ENCODE data around the gene CNN2.

Gene CNN2

DNA sequence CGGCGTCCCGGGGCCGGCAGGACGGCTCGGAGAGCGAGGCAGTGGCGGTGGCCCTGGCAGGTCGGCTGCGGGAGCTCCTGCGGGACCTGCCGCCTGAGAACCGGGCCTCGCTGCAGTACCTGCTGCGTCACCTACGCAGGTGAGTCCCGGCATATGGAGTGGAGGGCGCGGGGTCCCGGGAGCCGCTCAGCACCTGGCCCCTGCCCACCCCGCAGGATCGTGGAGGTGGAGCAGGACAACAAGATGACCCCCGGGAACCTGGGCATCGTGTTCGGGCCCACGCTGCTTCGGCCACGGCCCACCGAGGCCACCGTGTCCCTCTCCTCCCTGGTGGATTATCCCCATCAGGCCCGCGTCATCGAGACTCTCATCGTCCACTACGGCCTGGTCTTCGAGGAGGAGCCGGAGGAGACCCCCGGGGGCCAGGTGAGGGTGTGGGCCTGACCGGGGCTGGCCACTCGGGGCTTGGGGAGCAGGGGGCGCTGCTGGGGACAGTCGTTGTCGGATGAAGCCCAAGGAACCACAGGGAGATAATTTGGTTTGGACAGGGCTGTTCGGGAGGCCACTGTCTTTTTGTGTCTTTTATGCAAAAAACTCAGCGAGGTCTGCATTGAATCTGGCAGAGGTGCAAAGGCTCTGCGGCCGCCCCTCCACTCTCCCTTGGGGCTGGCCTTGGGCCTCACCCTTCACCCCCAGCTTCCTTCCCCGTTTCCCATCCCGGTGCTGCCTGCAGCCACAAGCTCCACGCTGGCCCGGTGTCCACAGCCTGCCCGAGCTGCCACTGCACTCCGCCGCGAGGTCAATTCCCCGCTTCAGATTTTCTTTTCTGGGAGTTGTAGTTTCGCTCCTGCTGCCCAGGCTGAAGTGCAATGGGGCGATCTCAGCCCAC, 56.8 kb downstream of the CNN2 start:
- H3K27ac ChIP-seq, result peak overlapping the region; percentile 74
- TF ChIP-seq ZFX (IDR thresholded peaks at IDR 0.05), result peak; percentile 57; the same call in 1 of the 2 replicates
- TF ChIP-seq, protein P1, sequence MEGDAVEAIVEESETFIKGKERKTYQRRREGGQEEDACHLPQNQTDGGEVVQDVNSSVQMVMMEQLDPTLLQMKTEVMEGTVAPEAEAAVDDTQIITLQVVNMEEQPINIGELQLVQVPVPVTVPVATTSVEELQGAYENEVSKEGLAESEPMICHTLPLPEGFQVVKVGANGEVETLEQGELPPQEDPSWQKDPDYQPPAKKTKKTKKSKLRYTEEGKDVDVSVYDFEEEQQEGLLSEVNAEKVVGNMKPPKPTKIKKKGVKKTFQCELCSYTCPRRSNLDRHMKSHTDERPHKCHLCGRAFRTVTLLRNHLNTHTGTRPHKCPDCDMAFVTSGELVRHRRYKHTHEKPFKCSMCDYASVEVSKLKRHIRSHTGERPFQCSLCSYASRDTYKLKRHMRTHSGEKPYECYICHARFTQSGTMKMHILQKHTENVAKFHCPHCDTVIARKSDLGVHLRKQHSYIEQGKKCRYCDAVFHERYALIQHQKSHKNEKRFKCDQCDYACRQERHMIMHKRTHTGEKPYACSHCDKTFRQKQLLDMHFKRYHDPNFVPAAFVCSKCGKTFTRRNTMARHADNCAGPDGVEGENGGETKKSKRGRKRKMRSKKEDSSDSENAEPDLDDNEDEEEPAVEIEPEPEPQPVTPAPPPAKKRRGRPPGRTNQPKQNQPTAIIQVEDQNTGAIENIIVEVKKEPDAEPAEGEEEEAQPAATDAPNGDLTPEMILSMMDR (conservative IDR thresholded peaks at IDR 0.05), result no peak

DNA sequence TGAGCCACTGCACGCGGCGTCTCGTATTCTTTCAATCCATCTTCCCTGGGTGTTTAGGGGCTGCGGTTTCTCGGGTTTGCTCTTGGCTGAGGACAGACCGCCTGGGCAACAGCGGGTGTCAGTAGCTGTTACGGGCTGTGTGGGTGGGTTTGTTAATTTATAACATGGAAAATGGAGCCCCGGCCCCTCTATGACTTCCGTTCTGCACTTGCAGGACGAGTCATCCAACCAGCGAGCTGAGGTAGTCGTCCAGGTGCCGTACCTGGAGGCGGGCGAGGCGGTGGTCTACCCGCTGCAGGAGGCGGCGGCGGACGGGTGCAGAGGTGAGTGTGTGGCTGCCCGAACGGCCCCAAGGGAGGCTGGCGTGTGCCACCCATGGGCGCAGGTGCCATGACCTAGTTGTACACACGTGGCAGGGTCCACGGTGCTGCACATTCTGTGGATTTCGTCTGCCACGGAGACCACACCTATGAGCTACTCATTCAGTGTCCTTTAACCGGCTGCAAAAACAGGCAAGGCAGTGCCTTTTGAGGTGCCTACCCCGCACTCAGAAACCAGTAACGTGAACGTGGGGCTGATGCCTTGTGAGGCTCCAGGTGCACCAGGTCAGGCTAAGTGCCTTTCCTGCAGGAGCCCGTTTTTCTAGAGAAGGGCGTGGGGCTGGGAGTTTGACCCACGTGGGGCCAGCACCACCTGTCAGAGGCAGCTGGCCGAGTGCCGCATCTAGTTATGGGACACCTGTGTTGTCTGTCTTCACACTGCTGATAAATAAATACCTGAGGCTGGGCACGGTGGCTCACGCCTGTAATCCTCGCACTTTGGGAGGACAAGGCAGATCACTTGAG, 57.8 kb downstream of the CNN2 start:
- H3K27ac ChIP-seq, result no peak overlapping the region; the same call in 1 of the 2 replicates
- TF ChIP-seq ZFX (IDR thresholded peaks at IDR 0.05), result no peak
- TF ChIP-seq, protein P1 (conservative IDR thresholded peaks at IDR 0.05), result no peak

DNA sequence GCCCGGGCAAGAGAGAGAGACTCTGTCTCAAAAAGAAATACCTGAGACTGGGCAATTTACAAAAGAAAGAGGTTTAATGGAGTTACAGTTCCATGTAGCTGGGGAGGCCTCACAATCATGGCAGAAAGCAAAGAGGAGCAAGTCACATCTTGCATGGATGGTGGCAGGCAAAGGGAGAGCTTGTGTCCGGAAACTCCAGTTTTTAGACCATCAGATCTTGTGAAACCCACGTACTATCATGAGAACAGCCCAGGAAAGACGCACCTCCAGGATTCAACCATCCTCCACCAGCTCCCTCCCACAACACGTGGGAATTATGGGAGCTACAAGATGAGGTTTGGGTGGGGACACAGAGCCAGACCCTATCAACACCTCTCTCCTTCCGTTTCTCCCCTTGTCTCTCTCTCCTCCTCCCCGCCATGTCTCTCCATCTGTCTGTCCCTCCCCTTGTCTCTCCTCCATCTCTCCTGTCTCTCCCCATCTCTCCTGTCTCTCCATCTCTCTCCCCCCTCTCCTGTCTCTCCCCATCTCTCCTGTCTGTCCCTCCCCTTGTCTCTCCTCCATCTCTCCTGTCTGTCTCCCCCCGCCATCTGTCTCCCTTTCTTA, 58.7 kb downstream of the CNN2 start:
- no peak for TF ChIP-seq ZFX (IDR thresholded peaks at IDR 0.05)
- TF ChIP-seq, protein P1 (conservative IDR thresholded peaks at IDR 0.05), result no peak
- H3K27ac ChIP-seq, result no peak overlapping the region

DNA sequence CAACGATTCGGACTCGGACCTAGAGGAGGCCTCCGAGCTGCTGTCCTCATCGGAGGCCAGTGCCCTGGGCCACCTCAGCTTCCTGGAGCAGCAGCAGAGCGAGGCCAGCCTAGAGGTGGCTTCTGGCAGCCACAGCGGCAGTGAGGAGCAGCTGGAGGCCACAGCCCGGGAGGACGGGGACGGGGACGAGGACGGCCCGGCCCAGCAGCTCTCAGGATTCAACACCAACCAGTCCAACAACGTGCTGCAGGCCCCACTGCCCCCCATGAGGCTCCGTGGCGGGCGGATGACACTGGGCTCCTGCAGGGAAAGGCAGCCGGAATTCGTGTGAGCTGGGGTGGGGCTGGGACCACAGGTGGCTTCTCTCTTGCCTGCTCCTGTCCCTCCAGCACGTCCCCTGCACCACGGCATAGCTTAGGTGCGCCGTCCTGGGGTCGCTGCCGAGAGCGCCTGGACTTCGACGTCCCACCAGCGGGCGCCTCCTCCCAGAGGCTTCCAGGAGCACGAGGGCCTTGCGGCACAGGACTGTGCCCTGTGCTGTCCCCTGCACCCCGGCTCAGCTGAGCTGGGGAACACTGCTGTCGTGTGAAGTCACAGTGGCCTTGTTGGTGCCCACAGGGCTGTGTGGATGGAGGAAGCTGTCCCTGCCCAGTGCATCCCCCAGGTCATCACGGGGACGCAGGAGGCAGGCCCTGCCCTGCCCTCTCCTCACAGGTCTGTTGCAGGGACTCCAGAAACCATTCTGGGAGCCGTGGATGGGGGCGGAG, 59.5 kb downstream of the CNN2 start:
- H3K27ac ChIP-seq, result no peak overlapping the region
- TF ChIP-seq, protein P1 (conservative IDR thresholded peaks at IDR 0.05), result no peak
- TF ChIP-seq ZFX (IDR thresholded peaks at IDR 0.05), result no peak

DNA sequence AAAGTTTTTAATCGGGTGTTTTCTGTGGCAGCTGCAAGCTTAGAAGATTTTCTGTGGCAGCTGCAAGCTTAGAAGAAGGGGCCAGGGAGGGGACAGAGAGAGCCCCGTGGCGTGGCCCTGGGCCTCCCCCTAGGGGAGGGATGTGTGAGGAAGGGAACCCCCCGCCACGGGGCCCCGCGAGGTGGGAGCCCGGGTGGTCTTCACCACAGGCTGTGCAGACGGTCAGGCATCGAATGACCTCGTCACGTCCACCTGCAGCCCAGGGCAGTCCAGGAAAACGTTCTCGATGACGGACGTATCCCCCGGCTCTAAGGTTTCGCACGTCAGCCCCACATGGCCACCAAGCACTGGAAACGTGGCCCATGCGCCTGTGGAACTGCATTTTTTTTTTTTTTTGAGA, 60.2 kb downstream of the CNN2 start:
- TF ChIP-seq, protein P1 (conservative IDR thresholded peaks at IDR 0.05), result no peak
- TF ChIP-seq ZFX (IDR thresholded peaks at IDR 0.05), result no peak
- no peak overlapping the region for H3K27ac ChIP-seq

DNA sequence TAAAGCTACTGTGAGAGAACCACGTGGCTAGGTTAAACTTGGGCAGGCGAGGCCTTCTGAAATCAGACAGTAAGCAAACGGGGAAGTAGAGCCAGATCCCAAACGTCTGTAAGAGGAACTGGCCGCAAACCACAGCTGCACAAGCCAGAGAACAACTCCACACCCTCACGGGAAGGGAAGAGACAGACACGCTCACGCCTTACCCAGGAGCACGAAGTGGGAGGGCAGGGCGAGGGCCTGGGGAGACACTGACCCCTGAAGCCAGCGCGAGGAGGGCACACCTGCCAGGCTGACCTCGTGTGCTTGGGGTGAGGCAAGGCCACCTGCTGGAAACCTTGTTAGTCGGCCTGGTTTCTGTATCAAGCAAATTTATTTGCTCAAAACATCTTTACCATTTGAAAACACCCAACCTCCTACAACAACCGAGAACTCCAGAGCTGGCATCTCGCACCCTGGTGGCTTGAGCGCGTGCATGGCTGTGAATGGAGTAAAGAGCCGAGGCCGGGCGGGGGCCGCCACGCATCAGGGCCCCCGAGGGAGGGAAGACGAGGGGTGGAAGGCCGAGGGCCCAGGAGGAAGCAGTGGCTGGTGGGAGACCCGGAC, 61.5 kb downstream of the CNN2 start:
- TF ChIP-seq, protein P1 (conservative IDR thresholded peaks at IDR 0.05), result no peak
- no peak for TF ChIP-seq ZFX (IDR thresholded peaks at IDR 0.05)

More for the DNA sequence above, 61.5 kb downstream of the CNN2 start:
- no peak overlapping the region; the same call in 1 of the 2 replicates for H3K27ac ChIP-seq
